Heart left ventricle (tissue), 16 donors: ENCODE results near the gene SLC16A7. TPM values are rescaled to one million over a fixed set of nuclear protein-coding genes. Genes with fewer than 3 reads are reported as not detected.
A peak's percentile ranks its signal among the peaks of the same experiment; 100 is the strongest.

Experiments
- ATAC-seq, 4 donors: fragments of 200-7000 bp; cut with Tn5 transposase; one replicate each; pipeline ENCODE4 v1.9.1; 2020 to 2022; ENCODE audit warnings: moderate library complexity in 4 of 4, mild to moderate bottlenecking in 3 of 4, moderate number of reproducible peaks in 1 of 4
- DNase-seq, 5 donors: peaks; one replicate each; pipeline ENCODE4 v3.0.0-alpha.2; 2020
- H3K27ac ChIP-seq, 12 donors: fragments of 200-600 bp; sonication (generic) in 4 of 12; one replicate each; pipeline versions ENCODE4 v1.5.0 to v1.8.0; 2016 to 2022; ENCODE audit warnings: mild to moderate bottlenecking in 2 of 12
- H3K27me3 ChIP-seq, 9 donors: fragments of 200-600 bp; sonication (generic) in 2 of 9; one replicate each; pipeline versions ENCODE4 v1.5.1 to v1.8.0; 2016 to 2022; ENCODE audit warnings: mild to moderate bottlenecking in 3 of 9
- H3K36me3 ChIP-seq, 9 donors: fragments of 200-600 bp; sonication (generic) in 2 of 9; one replicate each; pipeline versions ENCODE4 v1.5.0 to v1.8.0; 2018 to 2022; ENCODE audit warnings: mild to moderate bottlenecking in 2 of 9
- H3K4me1 ChIP-seq, 12 donors: fragments of 200-600 bp; sonication (generic) in 4 of 12; one replicate each; pipeline versions ENCODE4 v1.5.0 to v1.8.0; 2016 to 2022; ENCODE audit warnings: mild to moderate bottlenecking in 3 of 12
- H3K4me3 ChIP-seq, 12 donors: fragments of 200-600 bp; sonication (generic) in 4 of 12; one replicate each; pipeline versions ENCODE4 v1.5.0 to v1.8.0; 2017 to 2022; ENCODE audit warnings: mild to moderate bottlenecking in 9 of 12, moderate library complexity in 4 of 12
- H3K9me3 ChIP-seq, 12 donors: fragments of 200-600 bp; sonication (generic) in 4 of 12; one replicate each; pipeline versions ENCODE4 v1.5.0 to v1.8.0; 2016 to 2022; ENCODE audit warnings: mild to moderate bottlenecking in 1 of 12
- POLR2A ChIP-seq, 2 donors: fragments of 450-650 bp; IDR thresholded peaks; one replicate each; pipeline ENCODE4 v1.6.1; 2017; ENCODE audit warnings: antibody characterized with exemption in 2 of 2, mild to moderate bottlenecking in 2 of 2, moderate library complexity in 2 of 2
- WGBS, 4 donors: extraction: QIAGEN DNeasy Blood & Tissue Kit in 2 of 4; methylation state at CpG; one replicate each; pipeline versions ENCODE4 v1.1.5 to v1.1.7; 2013 to 2018; 5-methylcytosine and 5-hydroxymethylcytosine counted together
- intact Hi-C, 10 donors: fragments of 100-400 bp; cut with DNase I; formaldehyde crosslinking; loops; one replicate each; pipeline versions ENCODE4 v1.11.1 to v1.14.2; 2022
- polyA plus RNA-seq, 2 donors: library from polyadenylated mRNA; stranded (reverse); fragments of 200-250 nt; gene quantifications; one replicate each; pipeline ENCODE4 v1.2.3, GENCODE V29; 2013
- total RNA-seq, 9 donors: library from RNA; depleted of rRNA in 2 of 9; stranded (reverse); fragments of >200 nt in 2 of 9; fragmentation: NEBNext Ultra II Directional in 3 of 9; extraction: Animal tissue kit (Norgen Biotek cat#: 25700) in 3 of 9; gene quantifications; one replicate each; pipeline versions ENCODE4 v1.1.0 to v1.2.4, GENCODE V29; 2016 to 2023
- TF ChIP-seq, protein P1 (sequence below), 12 donors: fragments of 200-600 bp; sonication (generic) in 4 of 12; IDR thresholded peaks; one replicate each; pipeline versions ENCODE4 v1.5.0 to v1.8.0; 2018 to 2022; ENCODE audit warnings: antibody characterized with exemption in 12 of 12, mild to moderate bottlenecking in 5 of 12
- donor health status: ischemic (EF 13 %, LVEDD 7.1; RV severe dilation, severe dysfunction).
- donor health status: healthy with polysubstance abuse.
- donor health status: DM: no; HTN: yes; CAD: no.
- donor health status: DM: no; HTN: no; CAD: no.
- donor health status: ischemic (EF 25% LVEDD 6.9; RV normal size, moderate dysfunction).
- donor health status: ischemic (EF 25% LVEDD 5.7; RV mildly dilated, moderate dysfunction).
- donor health status: healthy.
- donor health status: DM: yes; HTN: yes; CAD: no.
- donor health status: ischemic (EF 35%, LVEDD 5.7; RV mildly dilated, moderate dysfunction).
- donor health status: nonischemic (EF 11% LVEDD 7.7; RV severe dilation, severe dysfunction).
- donor health status: DM: yes; HTN: yes; CAD: no.
- donor health status: PGD.
- donor health status: ischemic (EF 29% LVEDD 5.4; RV normal size, mild dysfunction).
- donor health status: nonischemic (EF 23%, LVEDD 6.1; RV moderate dilation, normal function).

Gene SLC16A7
- total and polyA plus RNA-seq, 11 donors: 18.4 to 227 (median 121) TPM

DNA sequence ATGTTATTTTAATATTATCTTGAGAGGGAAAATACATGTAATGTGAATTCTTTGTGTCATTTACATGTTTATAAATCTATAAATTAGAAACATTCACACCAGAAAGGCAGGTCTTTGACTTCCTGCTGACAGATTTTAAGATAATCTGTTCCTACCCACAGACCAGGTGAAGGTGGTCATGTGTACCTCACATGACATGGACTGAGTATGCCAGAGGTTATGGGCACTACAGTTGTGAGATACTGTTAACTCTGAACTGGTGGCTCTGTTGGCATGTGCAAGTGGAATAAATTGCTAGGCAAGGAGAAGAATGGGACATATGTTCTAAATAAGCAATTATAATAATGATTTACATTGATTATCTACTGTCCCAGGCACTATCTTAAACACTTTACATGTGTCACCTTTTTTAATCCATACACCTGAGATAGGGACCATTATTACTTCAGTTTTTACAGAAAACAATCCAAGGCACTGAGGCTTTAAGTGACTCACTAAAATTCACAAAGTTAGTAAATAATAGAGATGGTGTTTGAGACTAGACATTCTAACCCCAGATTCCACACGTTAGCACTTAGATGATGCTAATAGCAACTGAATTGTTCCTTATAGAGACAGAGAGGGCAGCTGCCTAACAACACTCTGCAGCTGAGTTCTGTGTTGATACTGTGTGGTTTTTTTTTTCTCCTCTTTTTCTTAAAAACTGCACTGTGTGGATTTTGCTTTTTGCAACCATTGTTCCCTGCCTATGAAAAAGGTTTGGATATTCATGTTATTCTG, 23.8 kb downstream of the SLC16A7 start:
- H3K27me3 ChIP-seq: no peaks in the 10 kb centered on the region
- DNase-seq (no peak), ATAC-seq (peak in 1 of 4 donors; percentile 24)
- H3K4me3 ChIP-seq: no peak overlapping the region
- no peaks in the 10 kb centered on the region for H3K9me3 ChIP-seq
- no peaks in the 10 kb centered on the region for H3K36me3 ChIP-seq
- H3K27ac ChIP-seq: peak overlapping the region in 11 of 12 donors; percentile 8 to 82 (median 53)
- no peak for TF ChIP-seq POLR2A (IDR thresholded peaks at IDR 0.05)
- TF ChIP-seq, protein P1, sequence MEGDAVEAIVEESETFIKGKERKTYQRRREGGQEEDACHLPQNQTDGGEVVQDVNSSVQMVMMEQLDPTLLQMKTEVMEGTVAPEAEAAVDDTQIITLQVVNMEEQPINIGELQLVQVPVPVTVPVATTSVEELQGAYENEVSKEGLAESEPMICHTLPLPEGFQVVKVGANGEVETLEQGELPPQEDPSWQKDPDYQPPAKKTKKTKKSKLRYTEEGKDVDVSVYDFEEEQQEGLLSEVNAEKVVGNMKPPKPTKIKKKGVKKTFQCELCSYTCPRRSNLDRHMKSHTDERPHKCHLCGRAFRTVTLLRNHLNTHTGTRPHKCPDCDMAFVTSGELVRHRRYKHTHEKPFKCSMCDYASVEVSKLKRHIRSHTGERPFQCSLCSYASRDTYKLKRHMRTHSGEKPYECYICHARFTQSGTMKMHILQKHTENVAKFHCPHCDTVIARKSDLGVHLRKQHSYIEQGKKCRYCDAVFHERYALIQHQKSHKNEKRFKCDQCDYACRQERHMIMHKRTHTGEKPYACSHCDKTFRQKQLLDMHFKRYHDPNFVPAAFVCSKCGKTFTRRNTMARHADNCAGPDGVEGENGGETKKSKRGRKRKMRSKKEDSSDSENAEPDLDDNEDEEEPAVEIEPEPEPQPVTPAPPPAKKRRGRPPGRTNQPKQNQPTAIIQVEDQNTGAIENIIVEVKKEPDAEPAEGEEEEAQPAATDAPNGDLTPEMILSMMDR (IDR thresholded peaks at IDR 0.05): no peak
- intact Hi-C loops: loop anchor here in 4 of 10 donors (5.0 to 10.0 kb wide), 3 partner anchors 33 to 45 kb away; no protein-coding TSS in a partner anchor
- 36 to 61% (median 44%) methylated on average over 1 of the region's 1 CpG for WGBS, 4 donors
- H3K4me1 ChIP-seq: peaks cover 0 to 44% (median 17%) of the 10 kb centered on the region in 12 donors

DNA sequence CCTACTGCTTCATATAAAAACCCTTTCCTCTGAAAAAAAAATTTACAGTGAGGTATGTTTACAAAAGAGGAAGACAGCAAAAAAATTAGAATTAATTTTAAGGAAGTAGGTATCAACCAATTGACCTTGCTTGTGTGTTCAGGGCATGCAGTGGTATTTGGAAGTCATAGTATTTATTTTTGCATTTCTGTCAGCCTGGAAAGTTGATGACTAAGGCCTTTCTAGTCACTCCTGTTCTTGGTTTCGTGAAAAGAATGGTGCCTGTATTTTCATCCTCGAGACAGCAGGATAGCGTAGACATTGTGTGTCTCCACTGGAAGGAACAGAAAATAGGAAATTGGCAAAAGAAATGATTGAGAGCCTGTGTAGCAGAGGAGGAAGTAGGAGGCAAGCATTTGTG, 24.5 kb downstream of the SLC16A7 start:
- intact Hi-C loops: no loop called here
- Histone ChIP-seq H3K4me3 (no peak overlapping the region), H3K9me3 (no peaks in the 10 kb centered on the region), H3K27me3 (no peaks in the 10 kb centered on the region), H3K4me1 (peaks cover 0 to 44% (median 17%) of the 10 kb centered on the region in 12 donors), H3K36me3 (no peaks in the 10 kb centered on the region), H3K27ac (peak overlapping the region in 11 of 12 donors; percentile 14 to 82 (median 53))
- ATAC-seq: peak in 1 of 4 donors; percentile 28
- TF ChIP-seq POLR2A (IDR thresholded peaks at IDR 0.05): no peak
- TF ChIP-seq, protein P1 (IDR thresholded peaks at IDR 0.05): no peak
- 42 to 60% (median 51%) methylated on average over 3 of the region's 3 CpGs for WGBS, 4 donors
- no peak for DNase-seq

DNA sequence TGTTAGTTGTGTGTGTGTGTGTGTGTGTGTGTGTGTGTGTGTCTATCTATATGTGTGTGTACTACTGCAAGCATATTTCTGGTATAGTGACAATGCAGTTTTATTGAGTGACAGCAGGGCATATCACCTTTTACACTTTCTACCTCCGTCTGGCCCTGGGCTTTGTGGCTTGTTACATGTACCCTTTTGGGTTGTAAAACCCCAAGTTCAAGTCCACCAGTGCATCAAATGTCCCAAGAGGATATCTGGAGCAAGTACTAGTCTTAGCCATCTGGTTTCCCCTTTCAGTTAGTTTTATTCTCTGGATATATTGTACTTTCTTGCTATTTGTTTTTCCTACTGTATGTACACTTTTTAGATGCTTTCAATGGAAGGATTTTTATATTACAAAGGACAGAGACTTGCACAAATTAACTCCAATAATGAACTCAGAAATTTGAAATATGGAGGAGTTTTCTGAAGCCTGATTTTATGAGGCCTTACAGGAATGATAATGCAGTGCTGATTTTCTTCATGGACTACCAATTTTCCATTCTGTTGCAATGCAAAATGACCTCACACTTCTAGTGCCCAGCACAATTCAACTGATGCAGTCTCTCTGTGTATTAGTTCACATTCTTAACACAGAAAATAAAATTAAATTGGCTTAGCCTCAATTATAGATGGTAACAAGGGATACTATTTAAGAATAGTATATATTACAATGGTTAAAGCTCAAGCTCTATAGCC, 29.1 kb downstream of the SLC16A7 start:
- no peak overlapping the region for H3K4me3 ChIP-seq
- WGBS, 4 donors: 68 to 86% (median 78%) methylated on average over 1 of the region's 1 CpG
- peaks cover 0 to 17% (median 10%) of the 10 kb centered on the region in 12 donors for H3K4me1 ChIP-seq
- H3K36me3 ChIP-seq: no peaks in the 10 kb centered on the region
- ATAC-seq (no peak), DNase-seq (no peak)
- no peak overlapping the region for H3K27ac ChIP-seq
- intact Hi-C loops: no loop called here
- no peaks in the 10 kb centered on the region for H3K9me3 ChIP-seq
- H3K27me3 ChIP-seq: no peaks in the 10 kb centered on the region
- TF ChIP-seq, protein P1 (IDR thresholded peaks at IDR 0.05): no peak
- TF ChIP-seq POLR2A (IDR thresholded peaks at IDR 0.05): no peak

DNA sequence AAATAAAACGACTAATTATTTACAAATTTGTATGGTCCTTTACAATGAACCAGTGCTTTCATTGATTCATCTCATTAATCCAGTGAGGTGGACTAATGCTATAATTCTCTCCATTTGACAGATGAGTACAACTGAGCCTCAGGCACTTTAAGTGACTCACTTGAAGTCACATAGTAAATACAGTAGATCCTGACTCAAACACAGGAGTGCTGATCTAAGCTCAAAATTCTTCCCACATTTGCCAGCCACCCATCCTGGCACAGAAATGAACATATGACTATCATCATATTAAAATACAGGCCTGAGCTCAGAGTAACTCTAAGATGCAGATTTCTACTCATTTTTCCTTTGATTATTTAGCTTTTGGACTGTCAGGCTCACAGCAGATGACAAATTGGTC, 30.6 kb downstream of the SLC16A7 start:
- ATAC-seq (no peak), DNase-seq (no peak)
- 70 to 83% (median 77%) methylated on average over 1 of the region's 1 CpG for WGBS, 4 donors
- Histone ChIP-seq H3K4me1 (peaks cover 0 to 8% (median 0%) of the 10 kb centered on the region in 12 donors), H3K4me3 (no peak overlapping the region), H3K9me3 (no peaks in the 10 kb centered on the region), H3K27ac (no peak overlapping the region), H3K27me3 (no peaks in the 10 kb centered on the region), H3K36me3 (no peaks in the 10 kb centered on the region)
- no peak for TF ChIP-seq POLR2A (IDR thresholded peaks at IDR 0.05)
- TF ChIP-seq, protein P1 (IDR thresholded peaks at IDR 0.05): no peak
- intact Hi-C loops: no loop called here
